GM23338 (cell line): ENCODE data around the gene CPNE7. TPM values are rescaled to one million over a fixed set of nuclear protein-coding genes. Genes with fewer than 3 reads are reported as not detected.

Experiments used
- ATAC-seq: fragments of 200-7000 bp; cut with Tn5 transposase; 3 replicates; pipeline ENCODE4 v1.9.1; 2020
- DNase-seq: peaks from one replicate; pipeline ENCODE4 v3.0.0-alpha.2; 2015; ENCODE audit warnings: low spot score
- H2AFZ ChIP-seq: fragments of 200-600 bp; sonication (generic); 2 replicates; pipeline ENCODE4 v1.8.0; 2016; ENCODE audit warnings: antibody characterized with exemption, mild to moderate bottlenecking, moderate library complexity
- H3F3A ChIP-seq: fragments of 200-600 bp; sonication (generic); replicated peaks from 2 replicates; pipeline ENCODE4 v1.8.0; 2017; ENCODE audit warnings: antibody characterized with exemption, mixed run types, low read depth
- H3K27ac ChIP-seq: fragments of 200-600 bp; sonication (generic); 2 replicates; pipeline ENCODE4 v1.6.1; 2016; ENCODE audit warnings: low read depth
- H3K27me3 ChIP-seq: fragments of 200-600 bp; sonication (generic); 2 replicates; pipeline ENCODE4 v1.8.0; 2016; ENCODE audit warnings: mild to moderate bottlenecking, mixed run types, moderate library complexity; ENCODE audit not compliant: insufficient read depth
- H3K36me3 ChIP-seq: fragments of 200-600 bp; sonication (generic); 2 replicates; pipeline ENCODE4 v1.8.0; 2016; ENCODE audit warnings: mild to moderate bottlenecking; ENCODE audit not compliant: insufficient read depth
- H3K4me1 ChIP-seq: fragments of 200-600 bp; sonication (generic); 2 replicates; pipeline ENCODE4 v1.8.0; 2016; ENCODE audit warnings: mild to moderate bottlenecking, moderate library complexity; ENCODE audit not compliant: insufficient read depth
- H3K4me2 ChIP-seq: fragments of 200-600 bp; sonication (generic); 2 replicates; pipeline ENCODE4 v1.7.1; 2017; ENCODE audit warnings: mixed run types
- H3K4me3 ChIP-seq: fragments of 200-600 bp; sonication (generic); 2 replicates; pipeline ENCODE4 v1.6.1; 2016; ENCODE audit warnings: mixed run types
- H3K79me2 ChIP-seq: fragments of 200-600 bp; sonication (generic); replicated peaks from 2 replicates; pipeline ENCODE4 v1.8.0; 2017; ENCODE audit warnings: mild to moderate bottlenecking; ENCODE audit not compliant: insufficient read depth
- H3K9me2 ChIP-seq: fragments of 200-600 bp; sonication (generic); 2 replicates; pipeline ENCODE4 v1.8.0; 2017; ENCODE audit not compliant: insufficient read depth
- H4K20me1 ChIP-seq: fragments of 200-600 bp; sonication (generic); replicated peaks from 2 replicates; pipeline ENCODE4 v1.8.0; 2017; ENCODE audit warnings: mild to moderate bottlenecking; ENCODE audit not compliant: insufficient read depth
- H3K27ac Mint-ChIP-seq: 2 replicates; pipeline ENCODE4 v1.8.0; 2020; ENCODE audit warnings: inconsistent platforms, mild to moderate bottlenecking, moderate library complexity, mixed read lengths
- H3K27me3 Mint-ChIP-seq: 3 replicates; pipeline ENCODE4 v1.8.0; 2022; ENCODE audit warnings: low read depth, mild to moderate bottlenecking, moderate library complexity, mixed read lengths, inconsistent platforms; ENCODE audit not compliant: insufficient read depth, poor library complexity
- H3K36me3 Mint-ChIP-seq: 3 replicates; pipeline ENCODE4 v1.8.0; 2021; ENCODE audit warnings: low read depth, mild to moderate bottlenecking, inconsistent platforms, moderate library complexity, mixed read lengths
- H3K4me1 Mint-ChIP-seq: 3 replicates; pipeline ENCODE4 v1.8.0; 2020; ENCODE audit warnings: mild to moderate bottlenecking, inconsistent platforms, mixed read lengths
- H3K4me3 Mint-ChIP-seq: 3 replicates; pipeline ENCODE4 v1.8.0; 2021; ENCODE audit warnings: moderate library complexity, mild to moderate bottlenecking, inconsistent platforms, mixed read lengths
- H3K9me3 Mint-ChIP-seq: 3 replicates; pipeline ENCODE4 v1.8.0; 2020; ENCODE audit warnings: moderate library complexity, mild to moderate bottlenecking, inconsistent platforms, mixed read lengths
- CREB1 ChIP-seq: fragments of 250-450 bp; sonication (Bioruptor Pico); IDR thresholded peaks from 2 replicates; pipeline ENCODE4 v1.5.0; 2020; ENCODE audit warnings: low read depth, mild to moderate bottlenecking, moderate library complexity
- CTCF ChIP-seq, 2 experiments: fragments of 200-600 bp in 1 of 2; sonication (generic) in 1 of 2; conservative IDR thresholded peaks; 2 replicates each; pipeline versions ENCODE4 v1.5.1 to v1.6.1; 2016 to 2017; ENCODE audit warnings: antibody characterized with exemption in 2 of 2, low read depth in 2 of 2, mild to moderate bottlenecking in 2 of 2, moderate library complexity in 1 of 2
- EZH2phosphoT487 ChIP-seq: fragments of 200-600 bp; sonication (generic); IDR thresholded peaks from one replicate; pipeline ENCODE4 v1.8.1; 2018; ENCODE audit warnings: antibody characterized with exemption; ENCODE audit not compliant: unreplicated experiment
- NANOG ChIP-seq: IDR thresholded peaks from 2 replicates; pipeline ENCODE4 v1.6.1; 2016; ENCODE audit warnings: antibody characterized with exemption, borderline replicate concordance
- STAT1 ChIP-seq: IDR thresholded peaks from one replicate; pipeline ENCODE4 v1.6.1; 2016; ENCODE audit warnings: antibody characterized with exemption; ENCODE audit not compliant: unreplicated experiment
- ZNF114 ChIP-seq: fragments of 250-450 bp; sonication (Bioruptor Pico); IDR thresholded peaks from 2 replicates; pipeline ENCODE4 v1.5.0; 2020; ENCODE audit warnings: mild to moderate bottlenecking, moderate library complexity
- ZNF331 ChIP-seq: fragments of 250-450 bp; sonication (Bioruptor Pico); IDR thresholded peaks from 2 replicates; pipeline ENCODE4 v1.5.0; 2020; ENCODE audit warnings: low read depth, mild to moderate bottlenecking, moderate library complexity
- ZNF462 ChIP-seq: fragments of 250-450 bp; sonication (Bioruptor Pico); IDR thresholded peaks from 2 replicates; pipeline ENCODE4 v1.5.0; 2020; ENCODE audit warnings: mild to moderate bottlenecking, moderate library complexity
- polyA plus RNA-seq: library from polyadenylated mRNA; unstranded; fragments of >200 nt; fragmentation: Nextera tagmentation; extraction: Ambion mirVana; gene quantifications from 2 replicates; pipeline ENCODE4 v1.2.1, GENCODE V29; 2016
- total RNA-seq: library from RNA; depleted of rRNA; stranded (reverse); fragments of >200 nt; shearing (Covaris generic); gene quantifications from 2 replicates; pipeline ENCODE4 v1.2.3, GENCODE V29; 2014

The CPNE7 gene
- total and polyA plus RNA-seq, 2 experiments from 2014 or later, result 11.2 to 15.7 TPM

- TF ChIP-seq NANOG, result no peak
- TF ChIP-seq ZNF331 (CRISPR knock-in tag), result no peak
- no peak for TF ChIP-seq CREB1 (CRISPR knock-in tag)
- TF ChIP-seq ZNF114, result no peak
- TF ChIP-seq CTCF (conservative IDR thresholded peaks at IDR 0.05; ENCODE audit: low read depth in 2 of 2), result no peak
- TF ChIP-seq STAT1, result no peak
- TF ChIP-seq ZNF462 (CRISPR knock-in tag), result no peak
- TF ChIP-seq EZH2phosphoT487, result no peak
- H3K4me3 ChIP-seq, result no peak overlapping the region
- no peak overlapping the region for H3K27ac Mint-ChIP-seq
- no peaks in the 10 kb centered on the region for H3K36me3 ChIP-seq
- no peak overlapping the region for H2AFZ ChIP-seq
- no peaks in the 10 kb centered on the region for H4K20me1 ChIP-seq
- H3K27me3 Mint-ChIP-seq, result peaks cover 11% of the 10 kb centered on the region
- DNase-seq (no peak), ATAC-seq (no peak)
- no peaks in the 10 kb centered on the region for H3K36me3 Mint-ChIP-seq
- H3K4me1 ChIP-seq, result peaks cover 11% of the 10 kb centered on the region
- no peaks in the 10 kb centered on the region for H3K9me2 ChIP-seq
- no peaks in the 10 kb centered on the region for H3F3A ChIP-seq
- no peaks in the 10 kb centered on the region for H3K9me3 Mint-ChIP-seq
- H3K4me3 Mint-ChIP-seq, result 0 out of 3 replicates have a peak overlapping the region, but pooled peaks have one; percentile 23
- H3K27ac ChIP-seq, result no peak overlapping the region
- H3K4me1 Mint-ChIP-seq, result peaks cover 11% of the 10 kb centered on the region
- H3K79me2 ChIP-seq, result no peaks in the 10 kb centered on the region
- H3K4me2 ChIP-seq, result peak overlapping the region; percentile 69; the same call in 1 of the 2 replicates
- H3K27me3 ChIP-seq, result no peaks in the 10 kb centered on the region
Measured at GRCh38 chr16:89602952-89603590, 27.5 kb downstream of the CPNE7 start.
